ENCODE results near the gene SSBP2. TPM values are rescaled to one million over a fixed set of nuclear protein-coding genes. Genes with fewer than 3 reads are reported as not detected.

The SSBP2 gene
- total RNA-seq, 4 donors from 2014 or later = 48.6 to 80.4 (median 71.9) TPM

DNA sequence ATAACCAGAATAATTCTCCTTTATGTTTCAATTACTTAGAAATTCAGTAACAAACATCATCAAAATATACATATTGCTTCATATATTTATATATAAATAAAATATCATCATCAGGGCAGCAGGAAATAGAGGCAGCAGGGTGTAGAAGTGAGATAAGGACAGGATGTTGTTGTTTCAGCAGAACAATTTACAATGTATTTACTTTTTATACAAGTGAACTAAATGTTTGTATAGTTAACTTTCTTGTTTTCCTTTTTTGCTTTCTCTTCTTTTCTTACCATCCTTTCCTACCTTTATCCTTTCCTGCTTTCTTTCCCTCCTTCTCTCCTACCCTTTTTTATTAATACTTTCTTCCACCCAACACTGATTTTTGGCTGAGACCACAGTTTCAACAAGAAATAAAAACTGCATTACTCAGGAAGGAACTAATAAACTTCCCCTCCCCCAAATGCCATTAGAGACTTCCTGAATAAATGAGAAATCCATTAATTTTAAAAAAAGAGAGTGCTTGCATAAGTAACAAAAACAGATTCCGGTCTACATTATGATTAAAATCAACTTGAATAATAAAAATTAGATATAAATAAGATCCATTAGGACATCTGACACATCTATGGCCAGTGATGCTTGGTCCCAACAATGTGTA lies 197.2 kb downstream of the SSBP2 start:
- TF ChIP-seq CTCF (IDR thresholded peaks at IDR 0.05; ENCODE audit: low read depth) = no peak

DNA sequence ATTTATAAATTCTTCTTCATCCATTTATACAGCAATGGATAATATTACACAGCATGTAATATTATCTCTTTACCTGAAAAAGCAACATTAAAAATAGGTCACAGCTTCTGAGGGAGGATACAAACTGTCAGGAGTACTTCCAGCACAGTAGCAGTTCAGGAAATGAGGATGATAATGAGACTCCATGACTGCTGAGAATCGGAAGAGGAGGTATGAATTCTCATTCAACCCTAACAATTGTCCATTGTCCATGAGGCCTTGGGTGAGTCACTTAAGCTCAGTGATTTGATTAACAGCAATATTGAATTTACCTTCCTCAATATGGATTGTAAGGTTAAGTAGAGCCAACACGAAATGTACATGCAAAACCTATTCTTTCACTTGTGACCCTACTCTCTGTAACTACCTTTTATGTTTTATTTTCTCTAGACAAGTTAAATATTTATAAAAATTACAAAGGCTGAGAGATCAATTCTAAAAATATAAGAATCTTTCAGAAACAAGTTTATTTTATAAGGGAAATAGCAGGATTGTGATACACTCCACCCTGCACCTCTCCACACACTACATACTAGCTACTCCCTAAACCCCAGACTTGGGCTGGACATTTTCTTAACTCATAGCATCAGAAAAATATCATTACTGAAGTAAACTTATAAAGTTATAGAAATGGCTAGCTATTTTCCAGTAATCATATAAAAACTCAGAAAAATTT lies 197.9 kb downstream of the SSBP2 start:
- no peak for TF ChIP-seq CTCF (IDR thresholded peaks at IDR 0.05; ENCODE audit: low read depth)

DNA sequence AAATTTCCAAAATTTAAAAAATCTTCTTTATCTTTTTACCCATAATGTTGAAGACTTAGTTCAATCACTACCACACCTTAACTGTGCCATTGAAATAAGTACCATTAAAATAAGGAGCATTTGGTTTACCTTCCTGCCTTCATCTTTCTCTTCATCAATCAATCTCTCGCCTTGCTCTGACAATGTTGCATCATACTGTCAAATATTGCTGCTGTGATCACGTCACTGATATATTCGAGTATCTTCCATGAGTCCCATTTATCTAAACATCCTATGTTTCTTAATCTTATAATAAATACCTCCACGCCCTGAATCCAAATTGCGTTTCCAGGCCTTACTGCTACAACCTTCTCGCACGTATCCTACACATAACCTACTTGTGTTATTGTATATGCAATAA lies 201.8 kb downstream of the SSBP2 start:
- no peak for TF ChIP-seq CTCF (IDR thresholded peaks at IDR 0.05; ENCODE audit: low read depth)

GRCh38 chr5:81547001-81547400 lies 203.9 kb downstream of the SSBP2 start:
- no peak for TF ChIP-seq CTCF (IDR thresholded peaks at IDR 0.05; ENCODE audit: low read depth)

DNA sequence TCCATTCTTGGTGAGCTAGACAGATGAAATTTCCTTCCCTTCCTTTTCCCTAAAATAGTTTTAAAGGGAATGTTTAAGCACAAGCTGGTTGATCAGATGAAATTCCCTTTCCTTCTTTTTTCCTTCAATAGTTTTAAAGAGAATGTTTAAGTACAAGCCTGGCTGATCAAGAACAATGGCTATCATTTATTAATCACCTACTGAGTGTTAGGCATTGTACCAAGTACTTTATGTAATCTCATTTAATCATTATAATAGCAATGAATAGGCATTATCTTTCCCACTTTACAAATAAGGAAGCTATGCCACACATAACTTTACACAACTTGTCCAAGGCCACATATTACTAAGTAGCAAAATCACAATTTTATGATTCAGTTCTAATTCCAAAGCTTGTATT lies 205.0 kb downstream of the SSBP2 start:
- TF ChIP-seq CTCF (IDR thresholded peaks at IDR 0.05; ENCODE audit: low read depth) = no peak

DNA sequence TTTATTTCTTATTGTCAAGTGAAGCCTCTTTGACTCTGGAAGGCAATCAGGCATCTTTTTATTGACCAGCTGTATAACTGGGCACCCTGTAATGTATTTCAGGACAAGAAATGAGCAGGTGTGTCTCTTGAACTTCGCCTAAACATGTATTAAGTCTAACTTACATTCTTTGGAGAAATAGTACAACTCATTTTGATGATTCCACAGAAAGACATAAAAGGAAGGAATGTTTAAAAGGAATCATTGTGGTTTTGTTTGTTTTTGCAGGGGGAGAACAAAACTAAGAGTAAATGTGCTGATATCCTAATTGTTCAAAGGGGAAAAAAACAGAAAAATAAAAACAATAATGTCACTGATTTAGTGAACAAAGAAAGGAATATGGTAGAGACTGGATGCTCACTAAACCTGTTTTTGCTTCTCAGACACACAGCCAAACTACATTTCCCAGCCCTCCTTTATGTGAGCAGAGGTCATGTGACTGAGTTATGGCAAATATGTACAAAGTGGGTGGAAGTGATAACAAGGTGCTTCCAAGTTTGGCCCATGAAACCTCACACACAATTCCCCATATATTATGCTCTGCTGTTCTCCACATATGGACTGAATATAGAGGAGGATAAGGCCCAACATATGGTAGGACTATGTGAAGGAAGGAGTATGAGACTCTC lies 206.4 kb downstream of the SSBP2 start:
- TF ChIP-seq CTCF (IDR thresholded peaks at IDR 0.05; ENCODE audit: low read depth) = no peak

- no peak for TF ChIP-seq CTCF (IDR thresholded peaks at IDR 0.05; ENCODE audit: low read depth)
These were observed 208.7 kb downstream of the SSBP2 start for GRCh38 chr5:81542242-81542641.

All from subcutaneous adipose tissue (tissue), 4 donors.